ENCODE results near the gene FARP1. TPM values are rescaled to one million over a fixed set of nuclear protein-coding genes. Genes with fewer than 3 reads are reported as not detected.

FARP1 gene
- polyA plus RNA-seq, 1 of the 3 experiments (the other 2 are of a cell fraction): 12.0 TPM

GRCh38 chr13:98265692-98266551, 123.0 kb downstream of the FARP1 start:
- Histone ChIP-seq H4K20me1 (ENCODE audit: insufficient read depth) (no peaks in the 10 kb centered on the region), H3K9me3 (no peaks in the 10 kb centered on the region), H3K4me3 (ENCODE audit: low read depth in 2 of 2, low read length in 1 of 2) (no peak overlapping the region), H3K4me2 (no peak overlapping the region), H3K27ac (ENCODE audit: low read depth in 2 of 2, low read length in 1 of 2) (no peak overlapping the region), H3K79me2 (ENCODE audit: insufficient read depth) (peaks cover 7% of the 10 kb centered on the region; the same call in 1 of the 2 replicates), H3K36me3 (replicated peaks in 1 of 2; ENCODE audit: control insufficient read depth in 1 of 2, insufficient read depth in 2 of 2, low read length in 1 of 2) (no peaks in the 10 kb centered on the region), H3K9me2 (no peaks in the 10 kb centered on the region), H3K27me3 (ENCODE audit: insufficient read depth) (no peaks in the 10 kb centered on the region), H3F3A (replicated peaks; ENCODE audit: insufficient read depth) (no peaks in the 10 kb centered on the region), H2AFZ (ENCODE audit: low read depth) (no peak overlapping the region), H3K9ac (no peak overlapping the region), H3K4me1 (ENCODE audit: control insufficient read depth in 1 of 2, insufficient read depth in 2 of 2, low read depth in 1 of 2, low read length in 1 of 2) (peaks cover 0 to 6% of the 10 kb centered on the region in 2 experiments; a peak in 1 of 4 replicates)
- WGBS (ENCODE audit: low lambda C conversion rate): 95% methylated on average over 10 of the region's 10 CpGs
- TF ChIP-seq TCF12 (IDR thresholded peaks at IDR 0.05): no peak
- TF ChIP-seq SMC3 (IDR thresholded peaks at IDR 0.05; ENCODE audit: low read depth, low read length): no peak
- TF ChIP-seq RAD21 (IDR thresholded peaks at IDR 0.05; ENCODE audit: low read length): no peak
- no peak for TF ChIP-seq CTCF (IDR thresholded peaks at IDR 0.05)
- TF ChIP-seq USF1 (IDR thresholded peaks at IDR 0.05; ENCODE audit: borderline replicate concordance, low read depth): no peak
- TF ChIP-seq SIN3A (IDR thresholded peaks at IDR 0.05; ENCODE audit: borderline replicate concordance, low read depth, low read length): no peak
- no peak for TF ChIP-seq ZBTB33 (IDR thresholded peaks at IDR 0.05; ENCODE audit: borderline replicate concordance, low read depth)
- TF ChIP-seq PBX3 (IDR thresholded peaks at IDR 0.05): no peak
- POLR2A ChIA-PET: no interaction called here
- CTCF ChIA-PET: no interaction called here
- DNase-seq: no peak
